ENCODE results near the gene TBC1D17.

GRCh38 chr19:49835562-49835961 is 41.9 kb upstream of the TBC1D17 start:
- no peak for TF ChIP-seq EZH2 (IDR thresholded peaks at IDR 0.05; ENCODE audit: borderline replicate concordance, low read depth, low read length, poor library complexity, severe bottlenecking)
- TF ChIP-seq, protein P1, sequence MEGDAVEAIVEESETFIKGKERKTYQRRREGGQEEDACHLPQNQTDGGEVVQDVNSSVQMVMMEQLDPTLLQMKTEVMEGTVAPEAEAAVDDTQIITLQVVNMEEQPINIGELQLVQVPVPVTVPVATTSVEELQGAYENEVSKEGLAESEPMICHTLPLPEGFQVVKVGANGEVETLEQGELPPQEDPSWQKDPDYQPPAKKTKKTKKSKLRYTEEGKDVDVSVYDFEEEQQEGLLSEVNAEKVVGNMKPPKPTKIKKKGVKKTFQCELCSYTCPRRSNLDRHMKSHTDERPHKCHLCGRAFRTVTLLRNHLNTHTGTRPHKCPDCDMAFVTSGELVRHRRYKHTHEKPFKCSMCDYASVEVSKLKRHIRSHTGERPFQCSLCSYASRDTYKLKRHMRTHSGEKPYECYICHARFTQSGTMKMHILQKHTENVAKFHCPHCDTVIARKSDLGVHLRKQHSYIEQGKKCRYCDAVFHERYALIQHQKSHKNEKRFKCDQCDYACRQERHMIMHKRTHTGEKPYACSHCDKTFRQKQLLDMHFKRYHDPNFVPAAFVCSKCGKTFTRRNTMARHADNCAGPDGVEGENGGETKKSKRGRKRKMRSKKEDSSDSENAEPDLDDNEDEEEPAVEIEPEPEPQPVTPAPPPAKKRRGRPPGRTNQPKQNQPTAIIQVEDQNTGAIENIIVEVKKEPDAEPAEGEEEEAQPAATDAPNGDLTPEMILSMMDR (conservative IDR thresholded peaks at IDR 0.05; ENCODE audit: low read depth, low read length): no peak
